Calu3 (cell line): ENCODE results near the gene RMI2. TPM values are rescaled to one million over a fixed set of nuclear protein-coding genes. Genes with fewer than 3 reads are reported as not detected.
"Not testable (repeated sequence)": the region's sequence is repeated elsewhere in the genome, so short reads cannot be mapped to it uniquely, and the experiment has no call there.

ENCODE experiments used
- BruUV-seq: library from RNA; stranded (reverse); fragments of 400-500 nt; replicated peaks from 2 replicates; lab custom pipeline; 2021; lab: Mats Ljungman, UMichigan
- CTCF ChIA-PET: fragments of 300-600 bp; sonication (Branson Sonifier 250); formaldehyde crosslinking; loops from one replicate; lab custom pipeline; 2022; ENCODE audit warnings: antibody characterized with exemption; lab: Charles Lee
- DNase-seq: peaks from one replicate; pipeline ENCODE4 v3.0.0; 2022
- H3K27ac Mint-ChIP-seq: one replicate; pipeline ENCODE4 v1.8.0; 2022; ENCODE audit warnings: mixed read lengths; ENCODE audit not compliant: unreplicated experiment
- H3K27me3 Mint-ChIP-seq: one replicate; pipeline ENCODE4 v1.8.0; 2022; ENCODE audit warnings: mixed read lengths; ENCODE audit not compliant: unreplicated experiment
- H3K36me3 Mint-ChIP-seq: one replicate; pipeline ENCODE4 v1.8.0; 2022; ENCODE audit warnings: mild to moderate bottlenecking, moderate library complexity, mixed read lengths; ENCODE audit not compliant: insufficient read depth, unreplicated experiment
- H3K4me1 Mint-ChIP-seq: one replicate; pipeline ENCODE4 v1.8.0; 2022; ENCODE audit warnings: mild to moderate bottlenecking, low read depth, mixed read lengths; ENCODE audit not compliant: unreplicated experiment
- H3K4me3 Mint-ChIP-seq: one replicate; pipeline ENCODE4 v1.8.0; 2022; ENCODE audit warnings: mild to moderate bottlenecking, low read depth, moderate library complexity, mixed read lengths; ENCODE audit not compliant: unreplicated experiment
- H3K9me3 Mint-ChIP-seq: one replicate; pipeline ENCODE4 v1.8.0; 2022; ENCODE audit warnings: low read depth, mixed read lengths; ENCODE audit not compliant: unreplicated experiment
- CTCF ChIP-seq: fragments of 200-600 bp; IDR thresholded peaks from one replicate; pipeline ENCODE4 v1.8.0; 2022; ENCODE audit warnings: antibody characterized with exemption; ENCODE audit not compliant: unreplicated experiment
- intact Hi-C: fragments of 100-400 bp; cut with micrococcal nuclease; formaldehyde crosslinking; loops from one replicate; pipeline ENCODE4 v1.10.0; 2022; ENCODE audit not compliant: unreplicated experiment
- total RNA-seq: library from RNA; stranded (reverse); gene quantifications from 2 replicates; pipeline ENCODE4 v1.2.3, GENCODE V29; 2022

Gene RMI2
- total RNA-seq, 1 experiment from 2014 or later = 55.4 TPM

GRCh38 chr16:11374255-11374654 lies 29.0 kb downstream of the RMI2 start:
- intact Hi-C loops = no loop called here
- Mint-ChIP-seq H3K4me3 (no peak overlapping the region), H3K27ac (no peak overlapping the region), H3K36me3 (no peaks in the 10 kb centered on the region), H3K4me1 (peaks cover 5% of the 10 kb centered on the region), H3K9me3 (no peaks in the 10 kb centered on the region), H3K27me3 (no peaks in the 10 kb centered on the region)
- no TSS peak for BruUV-seq
- DNase-seq = no peak
- CTCF ChIA-PET = no interaction called here
- TF ChIP-seq CTCF = no peak

GRCh38 chr16:11377154-11377553 lies 31.9 kb downstream of the RMI2 start:
- Mint-ChIP-seq H3K4me1 (peaks cover 12% of the 10 kb centered on the region), H3K36me3 (no peaks in the 10 kb centered on the region), H3K27ac (no peak overlapping the region), H3K27me3 (no peaks in the 10 kb centered on the region), H3K4me3 (no peak overlapping the region), H3K9me3 (no peaks in the 10 kb centered on the region)
- no peak for DNase-seq
- no TSS peak for BruUV-seq
- TF ChIP-seq CTCF = no peak
- intact Hi-C loops = no loop called here
- CTCF ChIA-PET = no interaction called here

GRCh38 chr16:11378951-11379350 lies 33.7 kb downstream of the RMI2 start:
- Mint-ChIP-seq H3K4me1 (peaks cover 12% of the 10 kb centered on the region), H3K27ac (peak overlapping the region; percentile 71)
- H3K4me3 Mint-ChIP-seq, H3K9me3 Mint-ChIP-seq, DNase-seq, H3K27me3 Mint-ChIP-seq, CTCF ChIA-PET, BruUV-seq, H3K36me3 Mint-ChIP-seq, intact Hi-C loops: not testable (repeated sequence)

GRCh38 chr16:11379420-11379819 lies 34.2 kb downstream of the RMI2 start:
- peak; percentile 49 for DNase-seq
- CTCF ChIA-PET = no interaction called here
- Mint-ChIP-seq H3K4me3 (no peak overlapping the region), H3K4me1 (peaks cover 12% of the 10 kb centered on the region), H3K36me3 (no peaks in the 10 kb centered on the region), H3K27ac (peak overlapping the region; percentile 71), H3K9me3 (no peaks in the 10 kb centered on the region), H3K27me3 (no peaks in the 10 kb centered on the region)
- no TSS peak for BruUV-seq
- no peak for TF ChIP-seq CTCF
- intact Hi-C loops = no loop called here

- DNase-seq = no peak
- CTCF ChIA-PET = no interaction called here
- TF ChIP-seq CTCF = no peak
- Mint-ChIP-seq H3K36me3 (no peaks in the 10 kb centered on the region), H3K9me3 (no peaks in the 10 kb centered on the region), H3K4me3 (no peak overlapping the region), H3K27ac (no peak overlapping the region), H3K4me1 (peaks cover 12% of the 10 kb centered on the region), H3K27me3 (no peaks in the 10 kb centered on the region)
- BruUV-seq = no TSS peak
- intact Hi-C loops = no loop called here
Measured at GRCh38 chr16:11380836-11381235, 35.6 kb downstream of the RMI2 start.
